Dermis blood vessel endothelial cell (primary cell): ENCODE measurements around the gene NR1H3. TPM values are rescaled to one million over a fixed set of nuclear protein-coding genes. Genes with fewer than 3 reads are reported as not detected.
"Not testable (repeated sequence)": the region's sequence is repeated elsewhere in the genome, so short reads cannot be mapped to it uniquely, and the experiment has no call there.

Source experiments
- DNase-seq: peaks from one replicate; pipeline ENCODE4 v3.0.0; 2010
- total RNA-seq: library from RNA; depleted of rRNA; stranded (reverse); fragments of >200 nt; gene quantifications from 2 replicates; pipeline ENCODE4 v1.2.3, GENCODE V29; 2014

NR1H3 gene
- total RNA-seq, result 34.7 and 36.6 TPM in 2 replicates

DNA sequence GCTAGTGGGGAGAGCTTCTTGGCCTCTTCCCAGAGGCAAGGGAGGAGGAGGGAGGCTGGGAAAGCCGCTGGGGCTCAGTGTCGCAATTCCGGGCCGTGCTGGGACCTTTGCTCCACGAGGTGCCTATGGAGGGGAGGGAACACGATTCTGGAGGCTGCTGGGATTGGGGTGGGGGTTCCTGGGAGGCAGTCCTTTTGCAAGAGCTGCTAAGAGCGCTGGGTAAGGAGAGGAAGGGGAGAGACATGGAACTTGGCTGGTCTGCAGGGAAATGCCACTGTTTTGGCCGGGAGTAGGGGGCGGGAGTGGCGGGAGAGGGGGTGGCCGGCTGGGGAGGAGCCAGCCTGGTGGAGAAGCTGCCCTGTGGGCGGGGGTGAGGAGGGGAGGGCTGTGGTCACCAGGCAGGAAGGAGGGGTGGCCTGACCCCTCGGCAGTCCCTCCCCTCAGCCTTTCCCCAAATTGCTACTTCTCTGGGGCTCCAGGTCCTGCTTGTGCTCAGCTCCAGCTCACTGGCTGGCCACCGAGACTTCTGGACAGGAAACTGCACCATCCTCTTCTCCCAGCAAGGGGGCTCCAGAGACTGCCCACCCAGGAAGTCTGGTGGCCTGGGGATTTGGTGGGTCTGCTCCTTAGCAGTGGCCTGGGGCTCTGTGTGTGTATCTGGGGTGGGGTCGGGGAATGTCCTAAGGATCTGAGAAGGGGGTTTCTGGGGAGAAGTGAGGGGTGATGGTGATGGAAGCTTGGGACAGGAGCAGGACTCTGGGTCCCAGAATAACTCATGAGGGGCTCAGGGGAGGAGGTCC, at the start of gene NR1H3:
Gene NR1H3, plus strand, starts transcription at position 480 of the 800 bp plus-strand sequence. CDS start 1,221 bp downstream, outside the sequence.
- DNase-seq, result peak; percentile 48

DNA sequence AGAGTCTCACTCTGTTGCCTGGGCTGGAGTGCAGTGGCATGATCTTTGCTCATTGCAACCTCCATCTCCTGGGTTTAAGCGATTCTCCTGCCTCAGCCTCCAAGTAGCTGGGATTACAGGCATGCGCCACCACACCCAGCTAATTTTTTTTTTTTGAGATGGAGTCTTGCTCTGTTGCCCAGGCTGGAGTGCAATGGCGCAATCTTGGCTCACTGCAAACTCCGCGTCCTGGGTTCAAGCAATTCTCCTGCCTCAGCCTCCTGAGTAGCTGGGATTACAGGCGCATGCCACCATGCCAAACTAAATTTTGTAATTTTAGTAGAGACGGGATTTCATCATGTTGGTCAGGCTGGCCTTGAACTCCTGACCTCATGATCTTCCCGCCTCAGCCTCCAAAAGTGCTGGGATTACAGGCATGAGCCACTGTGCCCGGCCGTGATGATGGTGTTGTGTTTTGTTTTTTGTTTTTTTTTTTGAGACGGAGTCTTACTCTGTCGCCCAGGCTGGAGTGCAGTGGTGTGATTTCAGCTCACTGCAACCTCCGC, 49.7 kb upstream of the NR1H3 start:
- DNase-seq, result not testable (repeated sequence)

- no peak for DNase-seq
These were observed 49.2 kb upstream of the NR1H3 start for GRCh38 chr11:47208628-47209027.

GRCh38 chr11:47212938-47213337, 44.9 kb upstream of the NR1H3 start:
- DNase-seq, result no peak

GRCh38 chr11:47213950-47214565, 43.7 kb upstream of the NR1H3 start:
- DNase-seq, result peak; percentile 90

DNA sequence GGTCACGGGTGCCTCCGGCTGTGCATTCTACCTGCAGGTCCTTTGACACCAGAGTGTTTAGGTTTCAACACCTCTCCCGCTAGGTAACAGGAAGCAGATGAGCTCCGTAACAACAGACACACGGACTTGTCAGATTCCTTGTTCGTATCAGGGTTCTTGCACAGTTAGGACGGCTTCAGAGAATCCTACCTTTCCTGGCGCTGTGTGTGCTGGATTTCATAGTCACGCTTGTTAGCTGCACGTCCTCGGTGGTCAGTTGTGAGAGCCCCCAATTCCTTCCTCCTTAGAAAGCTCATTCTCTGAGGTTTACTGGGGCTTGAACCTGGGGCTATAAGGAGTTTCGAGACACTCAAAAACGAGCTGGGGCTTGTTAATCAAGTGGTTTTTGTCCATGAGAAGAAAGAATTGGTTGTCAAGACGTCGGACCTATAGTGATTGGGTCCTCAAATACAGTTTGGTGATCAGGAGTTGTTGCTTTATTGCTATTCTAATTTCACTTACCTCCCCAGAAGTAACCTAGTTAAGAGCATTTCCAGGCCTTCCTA, 42.4 kb upstream of the NR1H3 start:
- no peak for DNase-seq

DNA sequence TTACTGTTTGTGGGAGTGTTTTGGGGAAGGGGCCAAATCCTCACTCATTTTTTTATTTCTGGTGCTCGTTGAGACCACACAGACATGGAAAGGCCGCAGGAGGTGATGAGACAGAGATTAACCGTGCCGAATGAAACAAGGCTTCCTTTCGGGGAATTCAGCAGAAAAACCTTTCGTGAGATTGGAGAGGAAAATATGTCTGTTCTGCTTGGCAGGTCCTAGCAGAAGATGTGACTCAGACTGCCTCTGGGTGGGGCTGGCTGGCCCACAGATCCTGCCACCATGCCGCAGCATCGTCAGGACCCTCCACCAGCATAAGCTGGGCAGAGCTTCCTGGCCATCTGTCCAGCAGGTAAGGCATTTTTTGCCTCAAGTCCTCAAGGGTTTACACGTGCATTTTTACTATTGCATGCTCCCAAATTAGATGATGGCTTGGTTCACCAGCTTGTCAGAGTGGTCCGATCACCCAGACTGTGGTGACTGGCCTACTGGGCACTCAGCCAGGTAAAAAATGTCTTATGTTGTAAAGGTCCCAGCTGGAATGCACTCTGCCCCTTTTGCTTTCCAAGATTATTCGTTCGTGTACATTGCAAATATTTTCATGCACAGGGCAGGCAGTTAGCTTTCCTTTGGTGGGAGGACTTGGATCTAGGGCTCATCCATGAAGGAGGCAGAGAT, 41.5 kb upstream of the NR1H3 start:
- DNase-seq, result peak; percentile 85

GRCh38 chr11:47220401-47220821, 37.4 kb upstream of the NR1H3 start:
- DNase-seq, result peak; percentile 85

DNA sequence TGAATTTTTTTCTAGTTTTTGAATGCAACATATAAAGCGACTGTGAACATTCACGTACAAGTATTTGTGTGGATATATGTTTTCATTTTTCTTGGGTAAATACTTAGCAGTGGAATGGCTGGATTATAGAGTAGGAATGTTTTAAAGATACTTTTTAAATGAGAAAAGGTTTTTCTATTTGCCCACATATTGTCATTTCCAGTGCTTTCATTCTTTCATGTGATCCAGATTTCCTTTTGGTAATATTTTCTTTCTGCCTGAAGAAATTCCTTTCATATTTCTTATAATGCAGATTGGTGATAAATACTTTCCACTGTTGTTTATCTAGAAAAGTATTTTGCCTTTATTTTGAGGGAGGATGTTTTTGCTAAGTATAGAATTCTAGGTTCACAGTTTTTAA, 35.1 kb upstream of the NR1H3 start:
- DNase-seq, result no peak

DNA sequence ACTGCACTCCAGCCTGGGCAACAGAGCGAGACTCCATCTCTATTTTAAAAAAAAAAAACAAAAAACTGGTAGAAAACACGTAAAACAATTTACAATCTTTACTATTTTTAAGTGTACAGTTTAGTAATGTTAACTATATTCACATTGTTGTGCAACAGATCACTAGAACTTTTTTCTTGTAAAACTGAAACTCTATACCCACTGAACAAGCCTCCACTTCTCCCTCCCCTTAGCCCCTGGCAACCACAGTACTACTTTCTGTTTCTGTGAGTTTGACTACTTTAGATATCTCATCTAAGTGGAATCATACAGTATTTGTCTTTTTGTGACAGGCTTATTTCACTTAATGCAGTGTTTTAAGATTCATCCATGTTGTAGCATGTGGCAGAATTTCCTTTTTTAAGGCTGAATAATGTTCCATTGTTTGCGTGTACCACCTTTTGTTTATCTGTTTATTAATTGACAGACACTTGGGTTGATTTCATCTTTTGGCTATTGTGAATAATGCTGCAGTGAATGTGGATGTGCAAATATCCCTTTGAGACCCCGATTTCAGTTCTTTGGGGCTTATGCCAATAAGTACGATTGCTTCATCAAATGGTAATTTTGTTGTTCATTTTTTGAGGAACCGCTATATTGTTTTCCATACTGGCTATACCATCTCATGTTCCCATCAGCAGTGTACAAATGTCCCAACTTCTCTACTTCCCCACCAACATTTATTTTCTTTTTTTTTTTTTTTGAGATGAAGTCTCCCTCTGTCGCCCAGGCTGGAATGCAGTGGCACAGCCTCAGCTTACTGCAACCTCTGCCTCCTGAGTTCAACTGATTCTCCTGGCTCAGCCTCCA, 32.0 kb upstream of the NR1H3 start:
- DNase-seq, result no peak

DNA sequence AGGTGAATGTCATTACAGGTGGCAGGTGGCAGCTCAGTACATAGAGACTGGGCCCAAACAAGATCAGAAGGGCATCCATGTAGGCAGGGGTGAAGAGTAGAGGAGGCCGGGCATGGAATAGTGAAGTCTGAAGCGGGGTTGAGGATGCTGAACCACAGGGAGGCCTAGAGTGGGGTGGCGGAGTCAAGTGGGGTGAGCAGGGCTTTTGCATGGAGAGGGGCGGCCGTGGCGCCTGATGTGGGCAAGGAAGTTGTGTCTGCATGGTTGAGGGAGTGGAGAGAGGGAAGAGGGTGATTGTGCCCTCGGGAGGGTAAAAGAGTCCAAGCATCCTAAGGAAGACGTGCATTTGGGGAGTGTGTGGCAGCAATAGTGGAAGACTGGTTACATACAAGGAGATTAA, 28.6 kb upstream of the NR1H3 start:
- DNase-seq, result no peak

GRCh38 chr11:47233051-47233450, 24.7 kb upstream of the NR1H3 start:
- DNase-seq, result no peak

GRCh38 chr11:47233989-47234668, 23.7 kb upstream of the NR1H3 start:
- peak; percentile 68 for DNase-seq

DNA sequence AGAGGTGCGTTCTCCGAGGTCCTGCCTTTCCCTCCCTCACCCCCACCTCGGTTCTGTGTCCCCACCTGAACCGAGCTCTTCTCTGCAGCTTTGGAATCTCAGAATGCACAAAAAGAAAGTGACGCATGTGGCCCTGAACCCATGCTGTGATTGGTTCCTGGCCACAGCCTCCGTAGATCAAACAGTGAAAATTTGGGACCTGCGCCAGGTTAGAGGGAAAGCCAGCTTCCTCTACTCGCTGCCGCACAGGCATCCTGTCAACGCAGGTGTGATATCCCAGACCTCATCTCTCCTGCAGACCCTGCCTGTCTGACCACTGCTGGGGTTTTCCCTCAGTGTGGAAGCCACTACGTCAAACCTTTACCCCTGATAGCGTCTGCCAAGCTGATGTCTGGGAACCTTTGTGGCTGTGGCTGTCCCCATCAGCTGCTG, 23.1 kb upstream of the NR1H3 start:
- peak; percentile 62 for DNase-seq

- DNase-seq, result no peak
These were observed 22.6 kb upstream of the NR1H3 start for GRCh38 chr11:47235163-47235562.

DNA sequence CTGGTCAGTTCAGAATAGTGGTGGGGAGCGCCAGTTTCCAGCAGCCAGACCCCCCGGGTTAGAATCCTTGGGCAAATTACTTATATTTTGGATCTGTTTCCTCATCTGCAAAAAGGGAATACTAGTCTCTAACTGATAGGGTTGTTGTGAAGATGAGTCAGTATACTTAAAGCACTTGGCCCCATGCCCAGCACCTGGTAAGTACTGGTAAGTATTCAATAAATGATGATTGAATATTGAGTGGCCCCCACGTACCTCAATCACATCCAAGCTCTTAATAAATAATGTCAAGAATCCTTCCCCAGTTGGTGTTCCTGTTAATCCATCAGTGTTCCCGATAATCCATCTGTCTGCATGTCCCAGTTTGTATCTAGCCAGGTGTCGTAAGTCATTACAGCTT, 21.3 kb upstream of the NR1H3 start:
- DNase-seq, result peak; percentile 68

DNA sequence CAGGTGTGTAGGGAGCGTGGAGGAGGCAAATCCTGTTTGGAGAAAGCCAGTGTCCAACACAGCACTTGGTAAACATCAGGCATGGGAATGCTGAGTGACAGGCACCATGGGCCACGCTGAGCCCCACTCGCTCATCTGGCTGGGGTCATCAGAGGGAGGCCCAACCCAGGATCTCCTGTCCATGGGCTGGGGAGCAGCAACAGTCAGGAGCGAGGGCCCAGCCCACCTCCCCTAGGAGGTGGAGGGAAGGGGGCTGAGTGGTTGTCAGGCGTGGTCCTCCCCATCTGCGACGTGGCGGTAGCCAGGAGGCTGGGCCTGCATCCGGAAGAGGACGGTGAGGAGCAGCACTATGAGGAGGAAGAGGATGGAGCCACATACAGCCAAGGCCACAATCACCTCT, 17.9 kb upstream of the NR1H3 start:
- no peak for DNase-seq

- no peak for DNase-seq
These were observed 15.9 kb upstream of the NR1H3 start for GRCh38 chr11:47241841-47242301.

DNA sequence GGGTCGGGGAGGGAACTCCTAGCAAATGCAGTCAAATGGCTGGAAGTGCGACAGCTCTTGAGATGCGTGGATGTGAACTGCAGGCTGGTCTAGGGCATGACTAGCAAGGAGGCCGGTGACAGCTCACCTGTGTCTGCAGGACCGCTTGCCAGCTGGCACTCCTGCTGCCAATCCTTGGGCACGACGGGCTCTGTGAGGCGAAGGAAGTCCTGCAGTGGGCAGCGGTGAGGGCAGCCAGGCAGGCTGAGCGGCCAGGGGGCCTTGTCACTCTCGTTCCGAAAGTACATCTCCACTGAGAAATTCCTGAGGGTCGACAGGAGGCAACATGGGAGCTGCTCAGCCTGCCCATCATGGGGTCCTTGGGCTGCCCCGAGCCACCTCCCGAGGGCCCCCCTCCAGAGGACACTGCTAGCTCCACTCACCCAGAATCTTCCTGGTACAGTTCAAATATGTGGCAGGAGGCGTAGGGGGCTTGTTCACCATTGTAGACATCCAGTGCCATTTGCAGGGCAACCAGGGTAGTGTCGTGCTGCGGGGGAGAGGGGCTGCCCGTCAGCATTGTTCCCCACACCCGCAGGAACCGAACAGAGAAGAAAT, 15.1 kb upstream of the NR1H3 start:
- no peak for DNase-seq

DNA sequence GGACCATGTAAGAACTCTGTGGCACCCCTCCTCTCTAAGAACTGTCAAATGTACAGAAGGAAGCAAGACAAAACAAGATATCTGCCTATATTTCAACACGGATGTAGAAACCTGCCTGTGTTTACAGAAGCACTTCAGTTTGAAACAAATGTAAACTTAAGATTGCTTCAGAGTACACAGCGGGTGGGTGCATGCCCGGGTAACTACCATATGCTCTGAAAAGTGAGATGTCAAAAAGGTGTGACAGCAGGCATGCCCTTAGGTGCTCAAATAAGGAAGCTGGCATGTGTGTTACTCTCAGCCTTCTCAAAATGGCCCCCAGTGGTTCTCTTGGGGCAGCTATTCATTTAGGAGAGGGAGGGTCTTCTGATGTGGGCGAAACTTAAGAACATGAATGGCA, 14.3 kb upstream of the NR1H3 start:
- DNase-seq, result no peak
